GM12874 (cell line): ENCODE data around the gene DGKI.

Experiments
- TF ChIP-seq, protein P1 (sequence below): IDR thresholded peaks from 2 replicates; pipeline ENCODE4 v1.5.1; 2011; ENCODE audit warnings: low read depth, mild to moderate bottlenecking, control low read depth, low read length, moderate library complexity; ENCODE audit not compliant: insufficient read depth

DGKI gene

DNA sequence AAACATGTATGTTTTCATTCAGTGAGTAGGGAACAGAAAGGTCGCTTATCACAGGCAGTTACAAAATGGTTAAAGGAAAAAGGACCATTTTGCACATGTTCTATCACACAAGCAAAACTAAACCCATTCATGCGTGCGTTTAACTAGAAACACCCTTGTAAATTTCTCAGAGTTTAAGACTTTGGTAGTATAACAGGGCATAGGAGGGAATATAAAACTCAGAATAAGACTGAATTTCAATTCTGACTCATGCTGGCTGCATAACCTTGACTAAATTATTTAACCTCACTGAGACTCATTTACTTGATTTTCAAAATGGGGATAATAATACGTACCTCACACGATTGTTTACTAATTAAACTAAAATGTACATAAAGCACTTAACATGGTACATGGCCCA, 259.4 kb downstream of the DGKI start:
- TF ChIP-seq, protein P1, sequence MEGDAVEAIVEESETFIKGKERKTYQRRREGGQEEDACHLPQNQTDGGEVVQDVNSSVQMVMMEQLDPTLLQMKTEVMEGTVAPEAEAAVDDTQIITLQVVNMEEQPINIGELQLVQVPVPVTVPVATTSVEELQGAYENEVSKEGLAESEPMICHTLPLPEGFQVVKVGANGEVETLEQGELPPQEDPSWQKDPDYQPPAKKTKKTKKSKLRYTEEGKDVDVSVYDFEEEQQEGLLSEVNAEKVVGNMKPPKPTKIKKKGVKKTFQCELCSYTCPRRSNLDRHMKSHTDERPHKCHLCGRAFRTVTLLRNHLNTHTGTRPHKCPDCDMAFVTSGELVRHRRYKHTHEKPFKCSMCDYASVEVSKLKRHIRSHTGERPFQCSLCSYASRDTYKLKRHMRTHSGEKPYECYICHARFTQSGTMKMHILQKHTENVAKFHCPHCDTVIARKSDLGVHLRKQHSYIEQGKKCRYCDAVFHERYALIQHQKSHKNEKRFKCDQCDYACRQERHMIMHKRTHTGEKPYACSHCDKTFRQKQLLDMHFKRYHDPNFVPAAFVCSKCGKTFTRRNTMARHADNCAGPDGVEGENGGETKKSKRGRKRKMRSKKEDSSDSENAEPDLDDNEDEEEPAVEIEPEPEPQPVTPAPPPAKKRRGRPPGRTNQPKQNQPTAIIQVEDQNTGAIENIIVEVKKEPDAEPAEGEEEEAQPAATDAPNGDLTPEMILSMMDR, result no peak

DNA sequence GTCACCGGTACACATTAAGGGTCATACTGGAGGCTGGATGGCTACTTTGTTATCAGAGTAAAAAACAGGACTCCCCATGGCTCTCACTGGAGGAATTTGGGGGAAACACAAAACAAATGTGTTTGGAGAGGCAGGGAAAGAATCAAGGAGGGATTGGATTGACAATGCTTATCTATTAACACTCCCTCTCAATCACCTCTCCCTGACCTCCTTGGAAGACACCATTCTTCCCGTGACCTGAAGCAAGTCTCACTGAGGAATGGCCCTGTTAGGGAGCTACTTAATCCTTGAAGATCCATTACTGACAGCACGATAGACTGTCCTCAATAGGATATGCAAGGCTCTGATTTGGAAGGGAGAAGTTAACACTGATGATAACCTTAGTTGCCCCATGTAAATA, 261.2 kb downstream of the DGKI start:
- TF ChIP-seq, protein P1, result no peak

DNA sequence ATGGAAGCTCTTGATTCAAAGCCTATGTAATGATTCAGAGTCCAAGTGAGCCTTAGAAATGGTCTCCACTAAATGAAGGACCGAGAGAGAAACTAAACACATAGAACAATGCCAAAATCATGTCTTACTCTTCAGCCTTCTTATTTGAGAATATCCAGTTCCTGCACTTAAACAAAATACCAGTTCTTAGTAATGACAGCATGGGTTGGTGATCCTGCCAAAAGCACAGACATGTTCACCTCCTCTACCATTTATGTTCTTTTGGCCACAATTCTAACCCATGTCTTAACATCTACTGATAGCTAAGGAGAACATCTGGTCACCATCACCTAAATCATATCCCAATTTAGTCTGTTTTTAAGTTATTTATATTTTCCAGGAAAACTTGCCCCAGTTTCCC, 263.6 kb downstream of the DGKI start:
- TF ChIP-seq, protein P1, result no peak

DNA sequence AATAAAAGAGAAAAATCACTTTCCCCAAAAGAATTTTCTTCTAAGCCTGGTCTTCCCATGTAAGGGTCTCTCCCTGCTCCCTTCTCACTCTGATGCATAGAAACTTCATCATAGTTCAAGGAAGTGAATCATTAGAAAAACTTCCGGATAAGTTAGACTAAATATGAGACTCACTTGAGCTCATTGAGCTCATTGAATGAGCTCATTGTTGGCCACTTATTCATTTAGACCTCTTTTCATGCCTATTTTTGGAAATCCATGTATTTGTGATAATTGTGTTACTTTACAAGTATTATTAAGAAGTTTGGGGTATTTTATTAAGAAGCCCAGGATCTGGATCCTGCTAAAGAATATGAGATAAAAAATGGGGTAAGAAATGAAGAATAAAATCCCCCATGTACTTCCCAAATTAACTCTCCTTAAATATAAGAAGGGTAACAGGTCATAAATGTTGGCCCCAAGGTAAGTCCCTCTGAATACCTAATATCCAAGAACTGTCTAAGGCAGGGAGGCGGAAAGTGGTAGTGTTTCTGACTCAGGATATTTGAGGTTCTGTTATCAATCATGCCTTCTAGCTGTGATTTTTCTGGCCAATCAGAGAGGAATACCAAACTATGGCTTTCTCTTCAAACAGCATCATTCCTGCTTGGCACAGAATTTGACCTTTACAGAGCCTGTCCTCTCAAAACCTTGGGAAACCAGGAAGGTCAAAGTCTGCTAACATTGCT, 266.7 kb downstream of the DGKI start:
- TF ChIP-seq, protein P1, result no peak

DNA sequence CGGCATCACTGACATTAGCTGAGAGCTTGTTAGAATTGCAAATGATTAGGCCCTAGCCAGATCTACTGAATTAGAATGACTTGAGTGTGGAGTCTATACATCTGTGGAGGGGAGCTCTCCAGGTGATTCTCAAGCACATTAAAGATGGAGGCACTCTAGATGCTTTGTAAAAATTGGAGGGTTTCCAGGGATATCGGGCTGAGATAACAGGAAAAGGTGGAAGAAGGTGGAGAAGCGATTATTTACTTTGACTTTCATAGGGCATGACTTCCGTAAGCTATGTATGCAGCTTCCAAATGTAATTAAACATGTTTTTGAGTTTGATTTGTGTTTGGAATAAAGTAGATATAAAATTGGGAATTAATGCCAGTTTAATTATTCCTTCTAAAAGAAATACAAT, 268.2 kb downstream of the DGKI start:
- TF ChIP-seq, protein P1, result no peak

DNA sequence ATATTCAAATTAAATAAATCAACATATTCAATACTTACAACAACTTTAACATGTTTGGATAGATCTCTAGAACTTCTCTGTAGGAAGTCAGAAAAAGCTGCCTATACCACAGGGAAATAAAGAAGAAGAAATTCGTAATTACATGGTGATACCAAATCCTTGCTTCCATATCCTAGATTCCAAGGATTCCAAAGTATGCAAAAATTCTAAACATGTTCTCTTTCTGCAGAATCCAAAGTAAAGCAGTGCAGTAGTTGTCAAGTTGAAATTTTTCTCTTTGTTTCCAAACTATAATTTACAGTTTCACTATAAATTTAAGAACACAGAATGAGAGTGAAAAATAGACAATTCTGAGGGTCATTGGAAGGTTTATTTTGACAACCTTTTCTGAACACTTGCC, 269.6 kb downstream of the DGKI start:
- TF ChIP-seq, protein P1, result no peak

DNA sequence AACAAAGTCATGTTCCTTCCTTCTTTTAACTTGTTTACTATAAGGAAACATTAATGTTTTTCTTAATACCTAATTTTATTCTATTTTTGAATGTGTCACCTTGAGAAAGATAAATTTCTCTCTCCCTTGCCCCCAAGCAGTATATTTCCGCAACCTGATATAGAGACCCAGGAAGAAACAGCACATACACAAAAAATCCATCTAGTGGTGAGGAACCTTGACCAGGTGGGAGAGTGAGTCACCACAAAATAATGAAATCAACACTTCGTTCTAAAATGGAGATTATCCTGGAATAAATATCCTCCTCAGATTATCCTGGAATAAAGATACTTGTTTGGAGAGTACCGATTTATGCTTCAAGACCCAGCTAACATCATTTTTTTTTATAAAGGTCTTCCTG, 270.3 kb downstream of the DGKI start:
- TF ChIP-seq, protein P1, result no peak
